Left ventricle myocardium inferior (tissue), 1 donor: ENCODE measurements around the gene ATP2A1. TPM values are rescaled to one million over a fixed set of nuclear protein-coding genes. Genes with fewer than 3 reads are reported as not detected.

ENCODE experiments used
- DNase-seq: peaks from one replicate; pipeline ENCODE4 v3.0.0-alpha.2; 2020
- H3K27ac ChIP-seq: fragments of 200-600 bp; replicated peaks from 2 replicates; pipeline ENCODE4 v1.8.0; 2021
- H3K27me3 ChIP-seq: fragments of 200-600 bp; 2 replicates; pipeline ENCODE4 v1.8.0; 2021; ENCODE audit warnings: low read depth
- H3K36me3 ChIP-seq: fragments of 200-600 bp; 2 replicates; pipeline ENCODE4 v1.8.0; 2021
- H3K4me1 ChIP-seq: fragments of 200-600 bp; 2 replicates; pipeline ENCODE4 v1.8.0; 2021
- H3K4me3 ChIP-seq: fragments of 200-600 bp; 2 replicates; pipeline ENCODE4 v1.8.0; 2021; ENCODE audit warnings: mild to moderate bottlenecking, moderate library complexity
- H3K9me3 ChIP-seq: fragments of 200-600 bp; replicated peaks from 2 replicates; pipeline ENCODE4 v1.8.0; 2021
- CTCF ChIP-seq: fragments of 200-600 bp; IDR thresholded peaks from 2 replicates; pipeline ENCODE4 v1.8.0; 2021; ENCODE audit warnings: antibody characterized with exemption, mild to moderate bottlenecking, borderline replicate concordance
- intact Hi-C: fragments of 100-400 bp; cut with micrococcal nuclease; formaldehyde crosslinking; loops from one replicate; pipeline ENCODE4 v1.11.0; 2022
- total RNA-seq: library from RNA; stranded (reverse); fragmentation: NEBNext Ultra II Directional; extraction: Animal tissue kit (Norgen Biotek cat#: 25700); gene quantifications from one replicate; pipeline ENCODE4 v1.2.1, GENCODE V29; 2021
- donor health status: DM: no; HTN: yes; CAD: no; lungs with severe emphysema.

ATP2A1 gene
- total RNA-seq, 1 donor from 2014 or later: 0.38 TPM

GRCh38 chr16:28891964-28892890 is 13.9 kb downstream of the ATP2A1 start:
- H3K27ac ChIP-seq: no peak overlapping the region
- H3K9me3 ChIP-seq: no peaks in the 10 kb centered on the region
- no peaks in the 10 kb centered on the region for H3K27me3 ChIP-seq
- no peak for TF ChIP-seq CTCF
- intact Hi-C loops: no loop called here
- no peak overlapping the region for H3K4me3 ChIP-seq
- no peaks in the 10 kb centered on the region for H3K4me1 ChIP-seq
- no peak for DNase-seq
- no peaks in the 10 kb centered on the region for H3K36me3 ChIP-seq

GRCh38 chr16:28893291-28893690 is 15.0 kb downstream of the ATP2A1 start:
- no peak overlapping the region for H3K4me3 ChIP-seq
- H3K9me3 ChIP-seq: no peaks in the 10 kb centered on the region
- H3K36me3 ChIP-seq: no peaks in the 10 kb centered on the region
- intact Hi-C loops: no loop called here
- no peak overlapping the region for H3K27ac ChIP-seq
- no peak for DNase-seq
- H3K27me3 ChIP-seq: no peaks in the 10 kb centered on the region
- H3K4me1 ChIP-seq: no peaks in the 10 kb centered on the region
- TF ChIP-seq CTCF: no peak

GRCh38 chr16:28895609-28896008 is 17.3 kb downstream of the ATP2A1 start:
- Histone ChIP-seq H3K9me3 (no peaks in the 10 kb centered on the region), H3K4me1 (no peaks in the 10 kb centered on the region), H3K36me3 (no peaks in the 10 kb centered on the region), H3K27ac (no peak overlapping the region), H3K4me3 (no peak overlapping the region), H3K27me3 (no peaks in the 10 kb centered on the region)
- no peak for DNase-seq
- no peak for TF ChIP-seq CTCF
- intact Hi-C loops: no loop called here

- no peak overlapping the region for H3K27ac ChIP-seq
- intact Hi-C loops: no loop called here
Observed at GRCh38 chr16:28897826-28898225, 19.5 kb downstream of the ATP2A1 start.

GRCh38 chr16:28898266-28898665 is 20.0 kb downstream of the ATP2A1 start:
- DNase-seq: no peak
- Histone ChIP-seq H3K4me3 (no peak overlapping the region), H3K27me3 (no peaks in the 10 kb centered on the region), H3K4me1 (no peaks in the 10 kb centered on the region), H3K36me3 (no peaks in the 10 kb centered on the region), H3K9me3 (no peaks in the 10 kb centered on the region), H3K27ac (no peak overlapping the region)
- TF ChIP-seq CTCF: no peak
- intact Hi-C loops: no loop called here

More at GRCh38 chr16:28897826-28898225, 19.5 kb downstream of the ATP2A1 start:
- no peaks in the 10 kb centered on the region for H3K27me3 ChIP-seq
- no peaks in the 10 kb centered on the region for H3K9me3 ChIP-seq
- H3K4me1 ChIP-seq: no peaks in the 10 kb centered on the region
- TF ChIP-seq CTCF: no peak
- H3K4me3 ChIP-seq: no peak overlapping the region
- no peaks in the 10 kb centered on the region for H3K36me3 ChIP-seq
- DNase-seq: no peak
